Liver (tissue), 9 donors: ENCODE measurements around the gene GART. TPM values are rescaled to one million over a fixed set of nuclear protein-coding genes. Genes with fewer than 3 reads are reported as not detected.

Source experiments
- DNase-seq: peaks from one replicate; pipeline ENCODE4 v3.0.0-alpha.2; 2017; ENCODE audit warnings: low spot score
- H3K27ac ChIP-seq, 2 donors: one replicate each; pipeline ENCODE4 v1.7.0; 2013; ENCODE audit warnings: inconsistent platforms in 2 of 2, low read length in 2 of 2, control low read depth in 1 of 2, low read depth in 1 of 2, mild to moderate bottlenecking in 1 of 2
- H3K27me3 ChIP-seq, 4 donors: one replicate each; pipeline versions ENCODE4 v1.6.1 to v1.7.0; 2013; ENCODE audit warnings: low read length in 3 of 4, inconsistent platforms in 1 of 4, mild to moderate bottlenecking in 1 of 4, moderate library complexity in 1 of 4; ENCODE audit not compliant: control insufficient read depth in 4 of 4, insufficient read depth in 4 of 4
- H3K36me3 ChIP-seq, 4 donors: one replicate each; pipeline versions ENCODE4 v1.6.1 to v1.7.0; 2013; ENCODE audit warnings: low read length in 3 of 4, mild to moderate bottlenecking in 3 of 4, low read depth in 1 of 4, moderate library complexity in 1 of 4; ENCODE audit not compliant: control insufficient read depth in 4 of 4, insufficient read depth in 3 of 4
- H3K4me1 ChIP-seq, 4 donors: one replicate each; pipeline versions ENCODE4 v1.6.1 to v1.7.0; 2013; ENCODE audit warnings: low read length in 3 of 4, mild to moderate bottlenecking in 3 of 4, moderate library complexity in 1 of 4; ENCODE audit not compliant: control insufficient read depth in 4 of 4, insufficient read depth in 4 of 4
- H3K4me3 ChIP-seq, 3 donors: one replicate each; pipeline versions ENCODE4 v1.6.1 to v1.7.0; 2013; ENCODE audit warnings: low read length in 3 of 3, control low read depth in 1 of 3, low read depth in 1 of 3, mild to moderate bottlenecking in 1 of 3
- H3K9ac ChIP-seq, 2 donors: one replicate each; pipeline ENCODE4 v1.7.0; 2013; ENCODE audit warnings: low read length in 2 of 2, mild to moderate bottlenecking in 2 of 2, moderate library complexity in 2 of 2, control low read depth in 1 of 2, low read depth in 1 of 2
- H3K9me3 ChIP-seq, 4 donors: one replicate each; pipeline versions ENCODE4 v1.6.1 to v1.7.0; 2013; ENCODE audit warnings: low read length in 3 of 4; ENCODE audit not compliant: control insufficient read depth in 4 of 4
- CTCF ChIP-seq: fragments of 150-350 bp; IDR thresholded peaks from 2 replicates; pipeline ENCODE4 v1.5.1; 2017; ENCODE audit warnings: improper control_type of control experiment, low read depth, low read length; ENCODE audit not compliant: missing input control
- EGR1 ChIP-seq, 2 donors: IDR thresholded peaks; 2 replicates each; pipeline ENCODE4 v1.6.1; 2016 to 2018; ENCODE audit warnings: antibody characterized with exemption in 2 of 2, low read depth in 2 of 2
- FOXA1 ChIP-seq: IDR thresholded peaks from 2 replicates; pipeline ENCODE4 v1.6.1; 2016; ENCODE audit warnings: antibody characterized with exemption
- FOXA2 ChIP-seq: IDR thresholded peaks from 2 replicates; pipeline ENCODE4 v1.6.1; 2016; ENCODE audit warnings: antibody characterized with exemption
- HNF4A ChIP-seq, 2 donors: conservative IDR thresholded peaks; 2 replicates each; pipeline ENCODE4 v1.6.1; 2016; ENCODE audit warnings: antibody characterized with exemption in 2 of 2, mild to moderate bottlenecking in 2 of 2
- HNF4G ChIP-seq: IDR thresholded peaks from 2 replicates; pipeline ENCODE4 v1.6.1; 2016; ENCODE audit warnings: antibody characterized with exemption
- JUND ChIP-seq, 2 donors: IDR thresholded peaks; 2 replicates each; pipeline ENCODE4 v1.6.1; 2016; ENCODE audit warnings: antibody characterized with exemption in 2 of 2
- NR2F2 ChIP-seq: IDR thresholded peaks from 2 replicates; pipeline ENCODE4 v1.6.1; 2016; ENCODE audit warnings: antibody characterized with exemption
- RAD21 ChIP-seq, 2 donors: IDR thresholded peaks; 2 replicates each; pipeline ENCODE4 v1.6.1; 2016; ENCODE audit warnings: antibody characterized with exemption in 2 of 2, mild to moderate bottlenecking in 2 of 2
- RXRA ChIP-seq, 2 donors: IDR thresholded peaks; 2 replicates each; pipeline ENCODE4 v1.6.1; 2017 to 2018; ENCODE audit warnings: antibody characterized with exemption in 2 of 2, mild to moderate bottlenecking in 1 of 2
- TAF1 ChIP-seq: conservative IDR thresholded peaks from 2 replicates; pipeline ENCODE4 v1.6.1; 2016; ENCODE audit warnings: antibody characterized with exemption, mild to moderate bottlenecking
- YY1 ChIP-seq: IDR thresholded peaks from 2 replicates; pipeline ENCODE4 v1.6.1; 2016; ENCODE audit warnings: antibody characterized with exemption, mild to moderate bottlenecking
- ZBTB33 ChIP-seq: IDR thresholded peaks from 2 replicates; pipeline ENCODE4 v1.6.1; 2016; ENCODE audit warnings: antibody characterized with exemption
- WGBS: extraction: QIAGEN DNeasy Blood & Tissue Kit; methylation state at CpG from one replicate; pipeline ENCODE4 v1.1.7; 2013; 5-methylcytosine and 5-hydroxymethylcytosine counted together
- polyA plus RNA-seq, 2 donors: library from polyadenylated mRNA; stranded (reverse) in 1 of 2; unstranded in 1 of 2; fragments of 200-250 nt in 1 of 2; fragments of >200 nt in 1 of 2; fragmentation: Nextera tagmentation in 1 of 2; extraction: Ambion mirVana in 1 of 2; gene quantifications; one replicate each; pipeline versions ENCODE4 v1.2.1 to v1.2.3, GENCODE V29; 2013 to 2015
- total RNA-seq, 2 donors: library from RNA; depleted of rRNA; stranded (reverse); fragments of >200 nt; gene quantifications; one replicate each; pipeline ENCODE4 v1.2.3, GENCODE V29; 2014
- TF ChIP-seq, protein P1 (sequence below): IDR thresholded peaks from 2 replicates; pipeline ENCODE4 v1.6.1; 2016; ENCODE audit warnings: antibody characterized with exemption
- donor health status: healthy.
- donor health status: healthy.
- donor health status: healthy.
- donor health status: healthy.
- donor health status: healthy.

Gene GART
- total and polyA plus RNA-seq, 4 donors = 15.7 to 76.8 (median 32.0) TPM

DNA sequence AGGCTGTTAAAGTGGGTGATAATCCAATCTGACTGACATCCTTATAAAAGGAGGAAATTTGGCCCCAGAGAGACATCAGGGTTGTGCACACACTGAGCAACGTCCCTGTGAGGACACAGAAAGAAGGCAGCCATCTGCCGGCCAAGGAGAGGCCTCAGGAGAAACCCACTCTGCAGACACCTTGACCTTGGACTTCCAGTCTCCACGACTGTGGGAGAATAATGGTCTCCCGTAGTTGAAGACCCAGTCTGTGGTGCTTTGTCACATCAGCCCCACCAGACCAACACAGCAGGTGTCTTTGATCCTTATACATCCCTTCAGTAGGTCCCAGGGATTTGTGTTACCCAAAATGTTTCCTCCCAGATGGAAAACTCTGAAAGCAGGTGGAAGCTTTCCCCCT lies 46.2 kb downstream of the GART start:
- no peak overlapping the region for H3K4me3 ChIP-seq
- 47% methylated on average over 4 of the region's 4 CpGs for WGBS
- no peak for DNase-seq
- no peaks in the 10 kb centered on the region for H3K36me3 ChIP-seq
- TF ChIP-seq RXRA (IDR thresholded peaks at IDR 0.05) (no peak), FOXA1 (no peak), YY1 (no peak), CTCF (no peak), EGR1 (IDR thresholded peaks at IDR 0.05; ENCODE audit: low read depth in 2 of 2) (no peak), RAD21 (IDR thresholded peaks at IDR 0.05) (no peak), TAF1 (no peak)
- TF ChIP-seq, protein P1, sequence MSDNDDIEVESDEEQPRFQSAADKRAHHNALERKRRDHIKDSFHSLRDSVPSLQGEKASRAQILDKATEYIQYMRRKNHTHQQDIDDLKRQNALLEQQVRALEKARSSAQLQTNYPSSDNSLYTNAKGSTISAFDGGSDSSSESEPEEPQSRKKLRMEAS = no peak
- H3K27me3 ChIP-seq = no peaks in the 10 kb centered on the region
- H3K9me3 ChIP-seq = no peaks in the 10 kb centered on the region
- no peak overlapping the region for H3K9ac ChIP-seq
- H3K4me1 ChIP-seq = peaks cover 0 to 9% (median 5%) of the 10 kb centered on the region in 4 donors
- no peak overlapping the region for H3K27ac ChIP-seq

- H3K36me3 ChIP-seq = no peaks in the 10 kb centered on the region
- H3K9me3 ChIP-seq = no peaks in the 10 kb centered on the region
- H3K4me3 ChIP-seq = no peak overlapping the region
- DNase-seq = no peak
- no peaks in the 10 kb centered on the region for H3K27me3 ChIP-seq
- no peak overlapping the region for H3K27ac ChIP-seq
- peaks cover 0 to 11% (median 7%) of the 10 kb centered on the region in 4 donors for H3K4me1 ChIP-seq
- no peak overlapping the region for H3K9ac ChIP-seq
- no peak for TF ChIP-seq JUND (IDR thresholded peaks at IDR 0.05)
- no peak for TF ChIP-seq EGR1 (IDR thresholded peaks at IDR 0.05; ENCODE audit: low read depth in 2 of 2)
- TF ChIP-seq HNF4A (conservative IDR thresholded peaks at IDR 0.05) = no peak
- 88% methylated on average over 3 of the region's 3 CpGs for WGBS
Measured at GRCh38 chr21:33493756-33494155, 48.2 kb downstream of the GART start.

DNA sequence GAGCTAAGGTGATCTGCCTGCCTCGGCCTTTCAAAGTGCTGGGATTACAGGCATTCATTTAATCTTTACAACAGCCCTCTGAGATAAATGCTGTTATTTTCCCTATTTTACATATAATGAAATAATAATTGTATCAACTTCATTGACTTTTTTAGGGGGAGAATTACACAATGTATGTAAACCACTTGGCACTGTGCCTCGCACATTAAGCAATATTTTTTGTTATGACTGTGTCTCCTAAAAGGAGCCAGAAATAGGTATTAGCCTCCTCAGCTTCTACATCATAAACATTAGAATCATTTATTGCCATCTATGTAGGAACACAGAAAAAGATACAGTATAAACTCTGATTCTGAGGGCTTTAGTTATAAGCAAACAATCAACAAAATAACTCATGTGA lies 49.3 kb downstream of the GART start:
- no peak overlapping the region for H3K27ac ChIP-seq

More for the DNA sequence above, 49.3 kb downstream of the GART start:
- peaks cover 0 to 11% (median 7%) of the 10 kb centered on the region in 4 donors for H3K4me1 ChIP-seq
- H3K9ac ChIP-seq = no peak overlapping the region
- H3K27me3 ChIP-seq = no peaks in the 10 kb centered on the region
- TF ChIP-seq NR2F2 (no peak), HNF4G (no peak), JUND (IDR thresholded peaks at IDR 0.05) (no peak), ZBTB33 (no peak), CTCF (no peak), EGR1 (IDR thresholded peaks at IDR 0.05; ENCODE audit: low read depth in 2 of 2) (no peak), HNF4A (conservative IDR thresholded peaks at IDR 0.05) (no peak), YY1 (no peak), RXRA (IDR thresholded peaks at IDR 0.05) (no peak), FOXA2 (no peak)
- DNase-seq = no peak
- H3K4me3 ChIP-seq = no peak overlapping the region
- WGBS = 59% methylated on average over 2 of the region's 2 CpGs
- no peaks in the 10 kb centered on the region for H3K36me3 ChIP-seq
- H3K9me3 ChIP-seq = no peaks in the 10 kb centered on the region
